22Rv1 (cell line): ENCODE results near the gene AKT3.

Experiments used
- ZFX ChIP-seq: fragments of 450-650 bp; IDR thresholded peaks from 2 replicates; pipeline ENCODE4 v1.6.1; 2017; ENCODE audit warnings: antibody characterized with exemption, borderline replicate concordance
- TF ChIP-seq, protein P1 (sequence below): fragments of 450-650 bp; IDR thresholded peaks from 2 replicates; pipeline ENCODE4 v1.5.1; 2017; ENCODE audit warnings: mild to moderate bottlenecking

DNA sequence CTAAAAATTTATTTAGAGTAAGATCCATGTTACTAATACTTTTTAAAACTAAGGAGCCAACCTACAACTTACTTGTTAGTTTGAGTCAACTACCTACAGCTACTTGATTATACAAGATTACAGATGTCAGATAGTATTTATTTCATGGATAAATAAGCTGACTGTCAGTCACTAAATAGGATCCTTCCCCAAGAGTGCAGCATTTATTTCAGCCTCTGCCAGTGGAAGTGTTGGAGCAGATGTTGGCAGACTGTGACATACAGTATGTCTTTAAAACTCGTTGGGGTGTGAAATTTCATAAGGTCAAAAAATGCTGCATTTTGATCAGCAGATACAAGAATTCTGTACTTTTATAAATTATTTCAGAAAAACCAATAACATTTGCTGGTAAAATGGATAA, 156.2 kb downstream of the AKT3 start:
- TF ChIP-seq, protein P1, sequence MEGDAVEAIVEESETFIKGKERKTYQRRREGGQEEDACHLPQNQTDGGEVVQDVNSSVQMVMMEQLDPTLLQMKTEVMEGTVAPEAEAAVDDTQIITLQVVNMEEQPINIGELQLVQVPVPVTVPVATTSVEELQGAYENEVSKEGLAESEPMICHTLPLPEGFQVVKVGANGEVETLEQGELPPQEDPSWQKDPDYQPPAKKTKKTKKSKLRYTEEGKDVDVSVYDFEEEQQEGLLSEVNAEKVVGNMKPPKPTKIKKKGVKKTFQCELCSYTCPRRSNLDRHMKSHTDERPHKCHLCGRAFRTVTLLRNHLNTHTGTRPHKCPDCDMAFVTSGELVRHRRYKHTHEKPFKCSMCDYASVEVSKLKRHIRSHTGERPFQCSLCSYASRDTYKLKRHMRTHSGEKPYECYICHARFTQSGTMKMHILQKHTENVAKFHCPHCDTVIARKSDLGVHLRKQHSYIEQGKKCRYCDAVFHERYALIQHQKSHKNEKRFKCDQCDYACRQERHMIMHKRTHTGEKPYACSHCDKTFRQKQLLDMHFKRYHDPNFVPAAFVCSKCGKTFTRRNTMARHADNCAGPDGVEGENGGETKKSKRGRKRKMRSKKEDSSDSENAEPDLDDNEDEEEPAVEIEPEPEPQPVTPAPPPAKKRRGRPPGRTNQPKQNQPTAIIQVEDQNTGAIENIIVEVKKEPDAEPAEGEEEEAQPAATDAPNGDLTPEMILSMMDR, result no peak
- no peak for TF ChIP-seq ZFX
